Sigmoid colon (tissue), 7 donors: Measurements from ENCODE around the gene NOS1AP. TPM values are rescaled to one million over a fixed set of nuclear protein-coding genes. Genes with fewer than 3 reads are reported as not detected.

Experiments
- DNase-seq: peaks from one replicate; pipeline ENCODE4 v3.0.0-alpha.2; 2019
- H3K27ac ChIP-seq, 4 donors: fragments of 200-600 bp; sonication (generic); one replicate each; pipeline ENCODE4 v1.5.1; 2016 to 2019; ENCODE audit warnings: mild to moderate bottlenecking in 1 of 4
- H3K27me3 ChIP-seq, 3 donors: fragments of 200-600 bp; sonication (generic); one replicate each; pipeline ENCODE4 v1.5.1; 2019; ENCODE audit warnings: mild to moderate bottlenecking in 1 of 3
- H3K36me3 ChIP-seq, 4 donors: fragments of 200-600 bp; sonication (generic); one replicate each; pipeline ENCODE4 v1.5.1; 2016 to 2019
- H3K4me1 ChIP-seq, 4 donors: fragments of 200-600 bp; sonication (generic); one replicate each; pipeline ENCODE4 v1.5.1; 2017 to 2019
- H3K4me3 ChIP-seq, 4 donors: fragments of 200-600 bp; sonication (generic); one replicate each; pipeline ENCODE4 v1.5.1; 2017 to 2019; ENCODE audit warnings: mild to moderate bottlenecking in 2 of 4, moderate library complexity in 1 of 4
- H3K9me3 ChIP-seq, 4 donors: fragments of 200-600 bp in 3 of 4; sonication (generic) in 3 of 4; one replicate each; pipeline versions ENCODE4 v1.5.1 to v1.6.1; 2013 to 2019
- EP300 ChIP-seq, 4 donors: sonication (generic); formaldehyde crosslinking; IDR thresholded peaks; one replicate each; pipeline ENCODE4 v1.6.1; 2017; ENCODE audit warnings: antibody characterized with exemption in 4 of 4
- POLR2A ChIP-seq, 2 donors: fragments of 450-650 bp; IDR thresholded peaks; one replicate each; pipeline ENCODE4 v1.6.1; 2016; ENCODE audit warnings: antibody characterized with exemption in 2 of 2, mild to moderate bottlenecking in 2 of 2, moderate library complexity in 2 of 2
- POLR2AphosphoS5 ChIP-seq, 4 donors: sonication (generic); formaldehyde crosslinking; IDR thresholded peaks; one replicate each; pipeline ENCODE4 v1.6.1; 2017; ENCODE audit warnings: antibody characterized with exemption in 4 of 4
- WGBS, 2 donors: extraction: QIAGEN DNeasy Blood & Tissue Kit; methylation state at CpG; one replicate each; pipeline ENCODE4 v1.1.7; 2013; 5-methylcytosine and 5-hydroxymethylcytosine counted together
- intact Hi-C: fragments of 100-400 bp; cut with DNase I; formaldehyde crosslinking; loops from one replicate; pipeline ENCODE4 v1.15.1; 2023
- polyA plus RNA-seq, 3 donors: library from polyadenylated mRNA; stranded (reverse); fragments of 200-250 nt; gene quantifications; one replicate each; pipeline ENCODE4 v1.2.3, GENCODE V29; 2013
- total RNA-seq, 4 donors: library from RNA; depleted of rRNA; stranded (reverse); fragments of >200 nt; gene quantifications; one replicate each; pipeline ENCODE4 v1.1.0, GENCODE V29; 2016
- TF ChIP-seq, protein P1 (sequence below), 4 experiments: fragments of 450-650 bp in 3 of 4; fragments of 200-600 bp in 1 of 4; IDR thresholded peaks; one replicate each; pipeline ENCODE4 v1.5.1; 2016 to 2019; ENCODE audit warnings: antibody characterized with exemption in 4 of 4, mild to moderate bottlenecking in 3 of 4, moderate library complexity in 2 of 4
- donor health status: healthy with polysubstance abuse.
- donor health status: Bipolar disorder and iron deficiency.
- donor health status: healthy.

NOS1AP gene
- total and polyA plus RNA-seq, 7 donors: 1.2 to 11.9 (median 4.6) TPM

DNA sequence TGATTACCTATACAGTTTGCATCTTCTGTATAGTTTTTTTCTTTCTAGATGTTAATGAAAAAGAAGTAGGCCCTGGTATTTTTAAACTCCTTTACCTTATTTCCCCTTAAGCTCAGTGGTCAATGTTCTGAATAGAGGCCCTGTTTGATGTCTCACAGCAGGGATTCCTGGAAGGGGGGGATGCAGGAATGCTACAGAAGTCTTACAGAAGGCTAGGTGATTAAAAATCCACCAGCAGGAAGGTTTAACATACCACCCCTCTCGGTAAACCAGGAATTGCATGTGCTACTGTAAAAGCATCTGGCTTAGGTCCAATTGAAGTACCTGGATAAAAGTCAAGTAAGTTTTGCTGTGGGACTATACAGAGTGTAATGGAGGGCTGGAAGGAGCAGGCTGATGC lies 78.3 kb downstream of the NOS1AP start:
- Histone ChIP-seq H3K27me3 (no peaks in the 10 kb centered on the region), H3K9me3 (no peaks in the 10 kb centered on the region), H3K4me3 (no peak overlapping the region), H3K4me1 (peaks cover 0 to 32% (median 27%) of the 10 kb centered on the region in 4 donors), H3K27ac (no peak overlapping the region), H3K36me3 (no peaks in the 10 kb centered on the region)
- no peak for TF ChIP-seq EP300 (IDR thresholded peaks at IDR 0.05)
- TF ChIP-seq, protein P1, sequence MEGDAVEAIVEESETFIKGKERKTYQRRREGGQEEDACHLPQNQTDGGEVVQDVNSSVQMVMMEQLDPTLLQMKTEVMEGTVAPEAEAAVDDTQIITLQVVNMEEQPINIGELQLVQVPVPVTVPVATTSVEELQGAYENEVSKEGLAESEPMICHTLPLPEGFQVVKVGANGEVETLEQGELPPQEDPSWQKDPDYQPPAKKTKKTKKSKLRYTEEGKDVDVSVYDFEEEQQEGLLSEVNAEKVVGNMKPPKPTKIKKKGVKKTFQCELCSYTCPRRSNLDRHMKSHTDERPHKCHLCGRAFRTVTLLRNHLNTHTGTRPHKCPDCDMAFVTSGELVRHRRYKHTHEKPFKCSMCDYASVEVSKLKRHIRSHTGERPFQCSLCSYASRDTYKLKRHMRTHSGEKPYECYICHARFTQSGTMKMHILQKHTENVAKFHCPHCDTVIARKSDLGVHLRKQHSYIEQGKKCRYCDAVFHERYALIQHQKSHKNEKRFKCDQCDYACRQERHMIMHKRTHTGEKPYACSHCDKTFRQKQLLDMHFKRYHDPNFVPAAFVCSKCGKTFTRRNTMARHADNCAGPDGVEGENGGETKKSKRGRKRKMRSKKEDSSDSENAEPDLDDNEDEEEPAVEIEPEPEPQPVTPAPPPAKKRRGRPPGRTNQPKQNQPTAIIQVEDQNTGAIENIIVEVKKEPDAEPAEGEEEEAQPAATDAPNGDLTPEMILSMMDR (IDR thresholded peaks at IDR 0.05): no peak
- no peak for TF ChIP-seq POLR2A (IDR thresholded peaks at IDR 0.05)
- TF ChIP-seq POLR2AphosphoS5 (IDR thresholded peaks at IDR 0.05): no peak
- intact Hi-C loops: no loop called here
- no peak for DNase-seq
- 20 to 61% methylated on average over 1 of the region's 1 CpG for WGBS, 2 donors

DNA sequence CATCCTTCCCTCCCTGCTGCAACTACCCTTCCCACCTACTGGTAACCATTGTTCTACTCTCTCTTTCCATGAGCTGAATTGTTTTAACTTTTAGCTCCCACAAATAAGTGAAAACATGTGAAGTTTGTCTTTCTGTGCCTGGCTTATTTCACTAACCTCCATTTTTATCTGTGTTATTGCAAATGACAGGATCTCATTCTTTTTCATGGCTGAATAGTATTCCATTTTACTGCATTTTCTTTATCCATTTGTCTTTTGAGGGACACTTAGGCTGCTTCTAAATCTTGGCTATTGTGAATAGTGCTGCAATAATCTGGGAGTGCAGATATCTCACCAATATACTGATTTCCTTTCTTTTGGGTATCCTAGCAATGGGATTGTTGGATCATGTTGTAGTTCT lies 80.6 kb downstream of the NOS1AP start:
- DNase-seq: no peak

DNA sequence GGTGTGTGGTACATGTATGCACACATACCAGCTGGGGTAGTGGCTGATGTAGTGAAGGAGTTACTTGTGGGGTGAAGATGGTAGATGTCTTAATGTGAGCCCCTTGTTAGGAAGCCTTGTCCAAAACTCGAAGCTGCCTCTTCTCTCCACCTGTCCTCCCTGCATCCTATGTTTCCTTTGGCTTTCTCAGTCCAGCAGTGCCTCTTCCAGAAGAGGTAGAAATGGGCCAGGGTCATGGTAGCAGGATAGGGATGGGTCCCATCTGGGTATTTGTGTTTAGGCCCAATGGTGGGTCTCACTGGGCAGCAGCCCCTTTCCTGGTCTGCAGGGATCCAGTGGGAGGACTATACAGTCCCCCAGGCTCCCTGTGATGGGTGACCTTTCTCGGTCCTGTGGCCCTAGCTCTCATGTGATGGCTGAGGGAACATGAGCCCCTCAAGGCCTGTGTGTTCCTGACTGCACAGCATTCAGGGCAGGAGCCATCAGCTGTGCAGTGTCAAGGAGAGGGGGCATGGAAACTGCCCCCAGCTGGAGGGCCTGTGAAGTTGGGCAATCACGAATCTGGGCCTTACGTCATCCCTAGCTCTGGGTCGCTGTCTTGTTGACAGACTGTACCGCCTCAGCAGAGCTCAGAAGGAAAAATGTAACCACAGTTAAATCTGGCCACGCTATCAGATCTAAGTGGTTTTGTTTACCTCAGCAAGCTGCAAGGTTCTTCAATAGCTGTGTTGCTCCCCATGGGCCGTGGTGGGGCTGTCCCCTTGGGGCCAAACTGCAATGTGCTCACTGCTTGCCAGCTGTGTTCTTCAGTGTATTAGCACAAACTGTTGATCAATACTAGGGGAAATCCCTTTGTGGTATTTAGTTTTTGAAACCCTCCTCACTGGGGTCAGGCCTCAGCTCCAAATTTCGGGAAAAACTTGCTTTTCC lies 82.7 kb downstream of the NOS1AP start:
- no peak overlapping the region for H3K4me3 ChIP-seq
- TF ChIP-seq EP300 (IDR thresholded peaks at IDR 0.05) (no peak), POLR2A (IDR thresholded peaks at IDR 0.05) (no peak), POLR2AphosphoS5 (IDR thresholded peaks at IDR 0.05) (no peak)
- 61 to 76% methylated on average over 9 of the region's 9 CpGs for WGBS, 2 donors
- H3K36me3 ChIP-seq: no peaks in the 10 kb centered on the region
- intact Hi-C loops: no loop called here
- no peaks in the 10 kb centered on the region for H3K27me3 ChIP-seq
- H3K9me3 ChIP-seq: no peaks in the 10 kb centered on the region
- H3K4me1 ChIP-seq: peaks cover 0 to 14% (median 12%) of the 10 kb centered on the region in 4 donors
- no peak for DNase-seq
- no peak overlapping the region for H3K27ac ChIP-seq

More for the DNA sequence above, 80.6 kb downstream of the NOS1AP start:
- Histone ChIP-seq H3K36me3 (no peaks in the 10 kb centered on the region), H3K27ac (no peak overlapping the region), H3K4me3 (no peak overlapping the region), H3K9me3 (no peaks in the 10 kb centered on the region), H3K27me3 (no peaks in the 10 kb centered on the region), H3K4me1 (peaks cover 0 to 32% (median 26%) of the 10 kb centered on the region in 4 donors)
- intact Hi-C loops: no loop called here
- TF ChIP-seq, protein P1 (IDR thresholded peaks at IDR 0.05): no peak
- TF ChIP-seq POLR2AphosphoS5 (IDR thresholded peaks at IDR 0.05): no peak

DNA sequence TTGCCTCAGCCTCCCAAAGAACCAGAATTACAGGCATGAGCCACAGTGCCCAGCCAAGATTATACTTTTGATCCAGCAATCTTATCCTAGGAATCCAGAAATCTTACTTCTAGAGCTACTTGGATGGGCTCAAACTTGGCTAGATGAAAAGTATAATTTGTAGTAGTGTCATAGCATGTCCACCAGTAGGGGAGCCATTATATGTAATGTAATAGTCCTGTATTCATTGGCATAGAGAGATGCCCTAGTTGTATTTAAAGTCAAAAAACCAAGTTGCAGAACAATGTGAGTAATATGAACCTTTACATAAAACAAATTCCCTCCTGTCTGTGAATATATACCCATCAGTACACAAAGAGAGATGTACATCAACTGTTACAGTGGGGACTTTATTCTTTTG lies 83.9 kb downstream of the NOS1AP start:
- Histone ChIP-seq H3K9me3 (no peaks in the 10 kb centered on the region), H3K36me3 (no peaks in the 10 kb centered on the region), H3K27me3 (no peaks in the 10 kb centered on the region), H3K4me1 (peaks cover 0 to 2% (median under 1%) of the 10 kb centered on the region in 4 donors), H3K27ac (no peak overlapping the region), H3K4me3 (no peak overlapping the region)
- intact Hi-C loops: no loop called here
- TF ChIP-seq, protein P1 (IDR thresholded peaks at IDR 0.05): no peak
- no peak for DNase-seq

DNA sequence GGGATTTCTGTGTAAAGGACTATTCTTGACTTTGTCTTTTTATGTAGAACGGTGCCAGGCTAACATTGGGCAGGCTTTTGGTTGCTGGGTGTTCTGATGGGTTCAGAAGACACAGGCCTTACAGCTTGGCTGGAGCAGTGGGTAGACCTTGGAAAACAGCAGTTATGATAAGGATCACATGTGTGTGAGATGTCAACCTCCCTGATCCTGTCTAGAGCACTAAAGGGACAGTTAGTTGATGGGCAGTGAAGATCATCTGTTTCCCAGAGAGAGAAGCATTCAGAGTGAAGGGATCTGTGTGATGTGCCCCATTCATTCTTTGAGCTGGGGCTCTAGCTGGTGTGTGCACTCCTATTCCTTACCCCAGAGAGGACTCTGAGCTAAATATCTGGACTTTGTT lies 88.0 kb downstream of the NOS1AP start:
- WGBS, 2 donors: 88 to 96% methylated on average over 1 of the region's 1 CpG
- peaks cover 0 to 30% (median 19%) of the 10 kb centered on the region in 4 donors for H3K4me1 ChIP-seq
- no peak for TF ChIP-seq EP300 (IDR thresholded peaks at IDR 0.05)
- TF ChIP-seq POLR2A (IDR thresholded peaks at IDR 0.05): no peak
- H3K27ac ChIP-seq: no peak overlapping the region
- H3K9me3 ChIP-seq: no peaks in the 10 kb centered on the region
- no peaks in the 10 kb centered on the region for H3K27me3 ChIP-seq
- H3K36me3 ChIP-seq: no peaks in the 10 kb centered on the region
- DNase-seq: no peak
- no peak overlapping the region for H3K4me3 ChIP-seq
- intact Hi-C loops: no loop called here
